GM12878 (cell line): Measurements from ENCODE around the gene FAM186B. TPM values are rescaled to one million over a fixed set of nuclear protein-coding genes. Genes with fewer than 3 reads are reported as not detected.

Source experiments
- BCL11A ChIP-seq: IDR thresholded peaks from 2 replicates; pipeline ENCODE4 v1.6.1; 2011; ENCODE audit warnings: low read depth, low read length
- CREM ChIP-seq: IDR thresholded peaks from 2 replicates; pipeline ENCODE4 v1.6.1; 2014; ENCODE audit warnings: antibody characterized with exemption, low read depth
- HCFC1 ChIP-seq: fragments of 150-350 bp; IDR thresholded peaks from 2 replicates; pipeline ENCODE4 v1.6.1; 2014; ENCODE audit warnings: low read length
- MEF2A ChIP-seq: IDR thresholded peaks from 2 replicates; pipeline ENCODE4 v1.6.1; 2011; ENCODE audit warnings: low read depth, mild to moderate bottlenecking, low read length, moderate library complexity; ENCODE audit not compliant: insufficient read depth
- MLLT1 ChIP-seq: fragments of 450-650 bp; IDR thresholded peaks from 2 replicates; pipeline ENCODE4 v1.6.1; 2016; ENCODE audit warnings: mild to moderate bottlenecking
- NR2C2 ChIP-seq: IDR thresholded peaks from 2 replicates; pipeline ENCODE4 v1.6.1; 2011; ENCODE audit warnings: borderline replicate concordance, low read depth; ENCODE audit not compliant: control insufficient read depth, insufficient read length
- PML ChIP-seq: IDR thresholded peaks from 2 replicates; pipeline ENCODE4 v1.6.1; 2012; ENCODE audit warnings: low read length, inconsistent platforms
- POLR2A ChIP-seq: IDR thresholded peaks from 2 replicates; pipeline ENCODE4 v1.6.1; 2011; ENCODE audit warnings: low read depth, mild to moderate bottlenecking, low read length
- RELB ChIP-seq: fragments of 450-650 bp; IDR thresholded peaks from 2 replicates; pipeline ENCODE4 v1.6.1; 2017; ENCODE audit warnings: low read depth, mild to moderate bottlenecking, moderate library complexity
- REST ChIP-seq: IDR thresholded peaks from 2 replicates; pipeline ENCODE4 v1.6.1; 2012; ENCODE audit warnings: mild to moderate bottlenecking, low read depth, low read length
- SMAD1 ChIP-seq: fragments of 450-650 bp; IDR thresholded peaks from 2 replicates; pipeline ENCODE4 v1.6.1; 2018; ENCODE audit warnings: mild to moderate bottlenecking, low read depth; ENCODE audit not compliant: partially characterized antibody
- ZBTB40 ChIP-seq: fragments of 450-650 bp; IDR thresholded peaks from 2 replicates; pipeline ENCODE4 v1.6.1; 2016; ENCODE audit warnings: mild to moderate bottlenecking, moderate library complexity, borderline replicate concordance
- ZNF217 ChIP-seq: fragments of 450-650 bp; IDR thresholded peaks from 2 replicates; pipeline ENCODE4 v1.6.1; 2017; ENCODE audit warnings: antibody characterized with exemption, mild to moderate bottlenecking
- ZNF687 ChIP-seq: fragments of 450-650 bp; IDR thresholded peaks from 2 replicates; pipeline ENCODE4 v1.6.1; 2017; ENCODE audit warnings: mild to moderate bottlenecking, moderate library complexity
- polyA plus RNA-seq, 11 experiments: library from polyadenylated mRNA; depleted of rRNA in 4 of 11; unstranded in 6 of 11; stranded (reverse) in 5 of 11; fragments of >200 nt; fragmentation: Nextera tagmentation in 4 of 11; fragmentation: Illumina TruSeq in 1 of 11; extraction: Ambion mirVana in 4 of 11; extraction: Trizol in 1 of 11; gene quantifications; 1 replicate in 1 of 11; 2 replicates in 10 of 11; pipeline versions ENCODE4 v1.2.1 to v1.2.3, GENCODE V29; 2011 to 2016; ENCODE audit warnings: inconsistent platforms in 2 of 11, missing spikeins in 2 of 11, low read depth in 1 of 11
- total RNA-seq, 4 experiments: library from RNA; depleted of rRNA in 3 of 4; stranded (reverse); fragments of >200 nt in 3 of 4; fragmentation: Illumina TruSeq in 1 of 4; extraction: Trizol in 1 of 4; gene quantifications; 2 replicates each; pipeline versions ENCODE4 v1.2.1 to v1.2.3, GENCODE V29; 2013 to 2021

The FAM186B gene
- total and polyA plus RNA-seq, 10 of the 15 experiments (the other 5 are each of a cell fraction or from before 2014, with no cell fraction given): 0.13 to 0.79 (median 0.51) TPM

GRCh38 chr12:49567611-49568441 lies 37.6 kb downstream of the FAM186B start, which contains the start of gene MCRS1 (continued):
- TF ChIP-seq ZNF687 (peak; percentile 91), MEF2A (no peak), CREM (peak; percentile 88), HCFC1 (peak; percentile 75), NR2C2 (peak; percentile 93), RELB (peak; percentile 68), POLR2A (peak; percentile 98), PML (peak; percentile 91; the same call in 1 of the 2 replicates), ZNF217 (no peak), ZBTB40 (peak; percentile 99), BCL11A (no peak), SMAD1 (peak; percentile 68), REST (no peak), MLLT1 (no peak)
